Stimulated activated memory B cell treated with anti-CD40 and anti-IgM and Interleukin-4, amounts not matched to agents 10 μg/mL and 1 μg/mL and 100 μg/mL, for 72 hours (primary cell): ENCODE measurements around the gene ERFE.

ENCODE experiments used
- ATAC-seq: fragments of 150-1000 bp; cut with Tn5 transposase; 2 replicates; pipeline ENCODE4 v1.10.0; 2021
- H3K27ac Mint-ChIP-seq: one replicate; pipeline ENCODE4 v1.8.0; 2022; ENCODE audit warnings: mild to moderate bottlenecking, mixed read lengths
- H3K27me3 Mint-ChIP-seq: one replicate; pipeline ENCODE4 v1.8.0; 2022; ENCODE audit warnings: mixed read lengths
- H3K36me3 Mint-ChIP-seq: one replicate; pipeline ENCODE4 v1.8.0; 2022; ENCODE audit warnings: mixed read lengths
- H3K4me1 Mint-ChIP-seq: one replicate; pipeline ENCODE4 v1.8.0; 2022; ENCODE audit warnings: mixed read lengths
- H3K4me3 Mint-ChIP-seq: one replicate; pipeline ENCODE4 v1.8.0; 2022; ENCODE audit warnings: mild to moderate bottlenecking, moderate library complexity, mixed read lengths
- H3K9me3 Mint-ChIP-seq: one replicate; pipeline ENCODE4 v1.8.0; 2022; ENCODE audit warnings: mixed read lengths

Gene ERFE

GRCh38 chr2:238123218-238123971, 35.4 kb upstream of the ERFE start:
- Mint-ChIP-seq H3K4me1 (peaks cover 15% of the 10 kb centered on the region), H3K4me3 (no peak overlapping the region), H3K36me3 (no peaks in the 10 kb centered on the region), H3K9me3 (peaks cover 3% of the 10 kb centered on the region), H3K27ac (no peak overlapping the region), H3K27me3 (no peaks in the 10 kb centered on the region)
- ATAC-seq, result peak; percentile 7

- ATAC-seq, result no peak
- Mint-ChIP-seq H3K9me3 (no peaks in the 10 kb centered on the region), H3K4me3 (no peak overlapping the region), H3K4me1 (peaks cover 15% of the 10 kb centered on the region), H3K27me3 (no peaks in the 10 kb centered on the region), H3K36me3 (no peaks in the 10 kb centered on the region), H3K27ac (no peak overlapping the region)
These were observed 34.7 kb upstream of the ERFE start for GRCh38 chr2:238123991-238124470.

GRCh38 chr2:238124488-238125126, 34.2 kb upstream of the ERFE start:
- no peak for ATAC-seq
- H3K27ac Mint-ChIP-seq, result no peak overlapping the region
- no peaks in the 10 kb centered on the region for H3K9me3 Mint-ChIP-seq
- no peak overlapping the region for H3K4me3 Mint-ChIP-seq
- peaks cover 10% of the 10 kb centered on the region for H3K4me1 Mint-ChIP-seq
- H3K36me3 Mint-ChIP-seq, result no peaks in the 10 kb centered on the region
- H3K27me3 Mint-ChIP-seq, result no peaks in the 10 kb centered on the region

GRCh38 chr2:238125127-238125885, 33.5 kb upstream of the ERFE start:
- Mint-ChIP-seq H3K27ac (no peak overlapping the region), H3K36me3 (no peaks in the 10 kb centered on the region), H3K4me1 (peaks cover 3% of the 10 kb centered on the region), H3K4me3 (no peak overlapping the region), H3K27me3 (no peaks in the 10 kb centered on the region), H3K9me3 (no peaks in the 10 kb centered on the region)
- ATAC-seq, result no peak

- no peak overlapping the region for H3K4me3 Mint-ChIP-seq
- no peaks in the 10 kb centered on the region for H3K27me3 Mint-ChIP-seq
- H3K9me3 Mint-ChIP-seq, result no peaks in the 10 kb centered on the region
- no peak for ATAC-seq
- no peaks in the 10 kb centered on the region for H3K36me3 Mint-ChIP-seq
- no peak overlapping the region for H3K27ac Mint-ChIP-seq
- no peaks in the 10 kb centered on the region for H3K4me1 Mint-ChIP-seq
These were observed 32.4 kb upstream of the ERFE start for GRCh38 chr2:238126338-238126737.

GRCh38 chr2:238126775-238127164, 32.0 kb upstream of the ERFE start:
- no peaks in the 10 kb centered on the region for H3K4me1 Mint-ChIP-seq
- no peaks in the 10 kb centered on the region for H3K27me3 Mint-ChIP-seq
- no peak overlapping the region for H3K27ac Mint-ChIP-seq
- H3K9me3 Mint-ChIP-seq, result no peaks in the 10 kb centered on the region
- no peak for ATAC-seq
- H3K36me3 Mint-ChIP-seq, result no peaks in the 10 kb centered on the region
- no peak overlapping the region for H3K4me3 Mint-ChIP-seq

- Mint-ChIP-seq H3K27ac (no peak overlapping the region), H3K36me3 (no peaks in the 10 kb centered on the region), H3K4me1 (no peaks in the 10 kb centered on the region), H3K4me3 (no peak overlapping the region), H3K27me3 (no peaks in the 10 kb centered on the region), H3K9me3 (no peaks in the 10 kb centered on the region)
- no peak for ATAC-seq
These were observed 31.4 kb upstream of the ERFE start for GRCh38 chr2:238127165-238128060.

GRCh38 chr2:238128061-238128440, 30.7 kb upstream of the ERFE start:
- H3K9me3 Mint-ChIP-seq, result no peaks in the 10 kb centered on the region
- H3K4me3 Mint-ChIP-seq, result no peak overlapping the region
- H3K36me3 Mint-ChIP-seq, result no peaks in the 10 kb centered on the region
- no peak for ATAC-seq
- no peaks in the 10 kb centered on the region for H3K27me3 Mint-ChIP-seq
- no peak overlapping the region for H3K27ac Mint-ChIP-seq
- no peaks in the 10 kb centered on the region for H3K4me1 Mint-ChIP-seq

GRCh38 chr2:238128534-238129001, 30.2 kb upstream of the ERFE start:
- Mint-ChIP-seq H3K4me1 (peaks cover 2% of the 10 kb centered on the region), H3K27ac (no peak overlapping the region), H3K4me3 (no peak overlapping the region), H3K27me3 (no peaks in the 10 kb centered on the region), H3K36me3 (no peaks in the 10 kb centered on the region), H3K9me3 (no peaks in the 10 kb centered on the region)
- peak; percentile 6 for ATAC-seq

GRCh38 chr2:238129166-238130010, 29.4 kb upstream of the ERFE start:
- Mint-ChIP-seq H3K27me3 (no peaks in the 10 kb centered on the region), H3K4me1 (peaks cover 4% of the 10 kb centered on the region), H3K27ac (no peak overlapping the region), H3K36me3 (no peaks in the 10 kb centered on the region), H3K4me3 (no peak overlapping the region), H3K9me3 (no peaks in the 10 kb centered on the region)
- no peak for ATAC-seq

GRCh38 chr2:238130111-238130695, 28.6 kb upstream of the ERFE start:
- no peak overlapping the region for H3K27ac Mint-ChIP-seq
- H3K27me3 Mint-ChIP-seq, result no peaks in the 10 kb centered on the region
- H3K36me3 Mint-ChIP-seq, result no peaks in the 10 kb centered on the region
- H3K4me1 Mint-ChIP-seq, result peaks cover 4% of the 10 kb centered on the region
- H3K9me3 Mint-ChIP-seq, result no peaks in the 10 kb centered on the region
- no peak overlapping the region for H3K4me3 Mint-ChIP-seq
- ATAC-seq, result no peak

- H3K36me3 Mint-ChIP-seq, result no peaks in the 10 kb centered on the region
- no peaks in the 10 kb centered on the region for H3K9me3 Mint-ChIP-seq
- H3K27ac Mint-ChIP-seq, result no peak overlapping the region
- H3K4me3 Mint-ChIP-seq, result no peak overlapping the region
- no peaks in the 10 kb centered on the region for H3K27me3 Mint-ChIP-seq
- peaks cover 4% of the 10 kb centered on the region for H3K4me1 Mint-ChIP-seq
- no peak for ATAC-seq
These were observed 27.8 kb upstream of the ERFE start for GRCh38 chr2:238130696-238131628.
